IPS-20b (cell line): ENCODE results near the gene FHL2.
"Not testable (repeated sequence)": the region's sequence is repeated elsewhere in the genome, so short reads cannot be mapped to it uniquely, and the experiment has no call there.

Experiments
- H3K27ac ChIP-seq: one replicate; pipeline ENCODE4 v1.5.1; 2013; ENCODE audit warnings: low read length
- H3K27me3 ChIP-seq: 2 replicates; pipeline ENCODE4 v1.6.1; 2013; ENCODE audit warnings: mild to moderate bottlenecking, low read length, inconsistent platforms; ENCODE audit not compliant: insufficient read depth
- H3K36me3 ChIP-seq: 2 replicates; pipeline ENCODE4 v1.6.1; 2013; ENCODE audit warnings: low read depth, mild to moderate bottlenecking, inconsistent platforms, low read length, moderate library complexity; ENCODE audit not compliant: insufficient read depth
- H3K4me1 ChIP-seq: 2 replicates; pipeline ENCODE4 v1.6.1; 2013; ENCODE audit warnings: mild to moderate bottlenecking, control low read depth, inconsistent platforms, low read length, moderate library complexity; ENCODE audit not compliant: insufficient read depth
- H3K4me3 ChIP-seq: 2 replicates; pipeline ENCODE4 v1.5.1; 2013; ENCODE audit warnings: mild to moderate bottlenecking, low read length, inconsistent platforms
- H3K9ac ChIP-seq: 2 replicates; pipeline ENCODE4 v1.6.1; 2013; ENCODE audit warnings: low read depth, mild to moderate bottlenecking, inconsistent platforms, low read length, moderate library complexity
- H3K9me3 ChIP-seq: 2 replicates; pipeline ENCODE4 v1.6.1; 2013; ENCODE audit warnings: mild to moderate bottlenecking, low read depth, low read length, inconsistent platforms; ENCODE audit not compliant: insufficient read depth

FHL2 gene

DNA sequence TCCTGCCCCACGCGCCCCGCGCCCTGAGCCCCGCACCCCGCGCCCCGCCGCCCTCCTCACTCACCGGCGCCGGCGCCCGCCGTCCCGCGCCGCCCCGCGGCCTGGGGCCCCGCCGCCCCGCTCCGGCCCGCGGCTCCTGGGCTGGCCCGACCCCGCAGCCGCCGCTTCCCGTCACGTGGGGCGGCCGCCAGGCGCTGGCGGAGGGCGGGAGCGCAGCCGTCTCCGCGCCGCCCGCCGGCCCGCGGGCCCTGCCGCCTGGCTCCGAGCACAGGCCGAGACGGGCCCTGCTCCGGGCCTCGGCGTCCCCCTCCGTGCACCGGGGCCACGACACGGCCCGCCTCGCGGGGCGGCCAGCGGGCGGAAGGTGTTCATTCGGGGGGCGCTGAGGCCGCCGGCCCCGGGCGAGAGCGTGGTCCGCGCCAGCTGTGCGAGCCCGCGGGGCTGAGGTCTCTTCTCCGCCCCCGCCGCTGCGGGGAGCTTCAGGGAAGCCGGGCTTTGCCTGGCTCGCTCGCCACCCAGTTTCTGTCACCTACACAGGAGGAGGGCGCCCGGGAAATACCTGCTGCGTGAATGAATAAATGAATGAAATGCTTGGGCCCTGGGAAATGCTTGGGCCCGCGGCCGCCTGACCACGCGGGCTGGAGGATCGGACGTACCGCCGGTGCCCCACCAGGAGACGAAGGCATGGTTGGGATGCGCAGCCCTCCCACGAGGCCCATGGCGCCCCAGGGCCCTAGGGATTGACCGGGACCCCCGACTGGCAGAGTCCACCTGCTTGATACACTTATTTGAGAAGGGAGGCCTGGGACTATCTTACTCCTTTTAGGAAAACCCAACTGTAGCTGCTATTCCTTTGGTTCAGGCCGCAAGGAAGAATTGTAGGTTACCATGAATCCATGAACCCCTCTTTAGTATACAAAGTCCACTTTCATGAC is 69.0 kb downstream of the FHL2 start, which contains the start of gene TGFBRAP1:
TGFBRAP1 (minus strand) TSS at position 175 of the 935 bp plus-strand sequence. CDS start 21,434 bp downstream, outside the sequence.
- Histone ChIP-seq H3K9me3 (no peaks in the 10 kb centered on the region), H3K27me3 (peaks cover 10% of the 10 kb centered on the region), H3K36me3 (peaks cover 11% of the 10 kb centered on the region), H3K4me1 (peaks cover 9% of the 10 kb centered on the region), H3K4me3 (peak within 1 kb of the TSS; percentile 85), H3K9ac (peak within 1 kb of the TSS; percentile 82; the same call in 1 of the 2 replicates), H3K27ac (peak within 1 kb of the TSS; percentile 71)

- H3K9ac ChIP-seq: peak overlapping the region; percentile 76; the same call in 1 of the 2 replicates
- no peaks in the 10 kb centered on the region for H3K9me3 ChIP-seq
- peak overlapping the region; percentile 85 for H3K4me3 ChIP-seq
- H3K36me3 ChIP-seq: peaks cover 4% of the 10 kb centered on the region
- no peak overlapping the region for H3K27ac ChIP-seq
- H3K27me3 ChIP-seq: peaks cover 10% of the 10 kb centered on the region
- H3K4me1 ChIP-seq: peaks cover 11% of the 10 kb centered on the region
Measured at GRCh38 chr2:105329197-105329554, 69.7 kb downstream of the FHL2 start.

- Histone ChIP-seq H3K36me3 (no peaks in the 10 kb centered on the region), H3K4me1 (peaks cover 11% of the 10 kb centered on the region), H3K9me3 (no peaks in the 10 kb centered on the region), H3K27me3 (peaks cover 10% of the 10 kb centered on the region), H3K27ac (no peak overlapping the region), H3K9ac (peak overlapping the region; percentile 76; the same call in 1 of the 2 replicates), H3K4me3 (peak overlapping the region; percentile 85)
Measured at GRCh38 chr2:105328281-105329196, 70.3 kb downstream of the FHL2 start.

DNA sequence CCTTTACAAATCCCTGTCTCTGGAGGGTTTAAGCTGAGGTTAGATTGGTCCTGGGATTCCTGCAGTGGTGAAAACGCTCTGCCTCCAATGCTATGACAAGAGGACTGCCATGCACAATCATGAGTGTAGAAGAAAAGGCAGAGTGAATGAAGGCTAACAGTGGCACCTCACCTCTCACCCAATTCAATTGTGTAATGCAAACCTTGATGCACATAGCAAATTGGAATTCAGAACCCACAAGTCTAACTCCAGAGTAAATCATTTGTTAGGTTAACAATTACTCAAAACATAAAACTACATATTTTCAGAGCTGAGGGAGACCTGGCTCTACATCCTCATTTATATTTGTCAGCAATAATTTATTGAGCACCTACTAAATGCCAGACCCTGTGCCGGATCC is 71.2 kb downstream of the FHL2 start:
- no peaks in the 10 kb centered on the region for H3K9me3 ChIP-seq
- no peak overlapping the region for H3K4me3 ChIP-seq
- H3K9ac ChIP-seq: no peak overlapping the region
- H3K36me3 ChIP-seq: 0 out of 2 replicates have a peak, but pooled peaks cover under 1% of the 10 kb centered on the region
- peaks cover 10% of the 10 kb centered on the region for H3K27me3 ChIP-seq
- H3K4me1 ChIP-seq: peaks cover 11% of the 10 kb centered on the region
- H3K27ac ChIP-seq: no peak overlapping the region

DNA sequence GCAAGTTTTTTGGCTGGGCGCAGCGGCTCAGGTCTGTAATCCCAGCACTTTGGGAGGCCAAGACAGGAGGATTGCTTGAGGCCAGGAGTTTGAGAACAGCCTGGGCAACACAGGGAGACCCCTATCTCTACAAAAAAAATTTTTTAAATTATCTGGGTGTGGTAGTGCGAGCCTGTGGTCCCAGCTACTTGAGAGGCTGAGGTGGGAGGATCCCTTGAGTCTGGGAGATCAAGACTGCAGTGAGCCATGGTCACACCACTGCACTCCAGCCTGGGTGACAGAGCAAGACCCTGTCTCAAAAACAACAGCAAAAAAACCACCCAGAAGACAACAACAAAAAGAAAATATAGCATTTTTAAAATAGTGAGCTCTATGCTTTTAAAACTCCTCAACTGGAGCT is 71.6 kb downstream of the FHL2 start:
- H3K9ac ChIP-seq, H3K9me3 ChIP-seq, H3K27ac ChIP-seq, H3K4me3 ChIP-seq, H3K27me3 ChIP-seq, H3K36me3 ChIP-seq: not testable (repeated sequence)
- peaks cover 11% of the 10 kb centered on the region for H3K4me1 ChIP-seq

DNA sequence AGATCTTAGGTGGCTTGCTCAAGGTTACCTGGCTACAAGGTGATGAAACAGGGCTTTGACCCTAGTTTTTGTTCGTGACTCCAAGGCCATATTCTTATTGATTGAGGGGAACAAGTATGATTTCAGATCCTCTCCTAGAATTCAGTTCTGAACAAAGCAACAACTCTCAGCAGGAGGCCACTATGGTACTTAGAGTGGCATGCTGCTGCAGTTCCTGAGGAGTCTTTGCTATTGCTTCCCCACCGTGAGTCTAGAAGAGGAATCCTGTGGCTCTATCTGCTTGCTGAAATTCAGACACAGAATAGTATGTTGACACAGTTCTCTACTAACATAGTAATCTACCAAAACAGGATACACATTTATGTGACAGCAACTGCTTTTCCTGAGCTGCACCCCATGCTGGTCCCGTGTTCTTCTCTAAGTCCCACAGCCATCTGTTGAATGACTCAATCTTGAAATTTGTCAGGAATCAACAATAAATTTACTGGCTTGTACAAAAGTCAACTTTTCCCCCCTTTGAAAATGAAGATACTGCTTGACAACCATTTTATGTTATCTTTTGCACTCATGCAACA is 73.4 kb downstream of the FHL2 start:
- Histone ChIP-seq H3K9me3 (no peaks in the 10 kb centered on the region), H3K4me1 (peaks cover 11% of the 10 kb centered on the region), H3K36me3 (0 out of 2 replicates have a peak, but pooled peaks cover 4% of the 10 kb centered on the region), H3K27me3 (peaks cover 3% of the 10 kb centered on the region; the same call in 1 of the 2 replicates), H3K27ac (no peak overlapping the region), H3K9ac (no peak overlapping the region), H3K4me3 (no peak overlapping the region)

GRCh38 chr2:105324732-105325131 is 74.1 kb downstream of the FHL2 start:
- no peak overlapping the region for H3K27ac ChIP-seq
- 0 out of 2 replicates have a peak, but pooled peaks cover 4% of the 10 kb centered on the region for H3K36me3 ChIP-seq
- H3K9ac ChIP-seq: 0 out of 2 replicates have a peak overlapping the region, but pooled peaks have one; percentile 4
- no peaks in the 10 kb centered on the region for H3K9me3 ChIP-seq
- no peaks in the 10 kb centered on the region for H3K27me3 ChIP-seq
- H3K4me3 ChIP-seq: no peak overlapping the region
- peaks cover 11% of the 10 kb centered on the region for H3K4me1 ChIP-seq

DNA sequence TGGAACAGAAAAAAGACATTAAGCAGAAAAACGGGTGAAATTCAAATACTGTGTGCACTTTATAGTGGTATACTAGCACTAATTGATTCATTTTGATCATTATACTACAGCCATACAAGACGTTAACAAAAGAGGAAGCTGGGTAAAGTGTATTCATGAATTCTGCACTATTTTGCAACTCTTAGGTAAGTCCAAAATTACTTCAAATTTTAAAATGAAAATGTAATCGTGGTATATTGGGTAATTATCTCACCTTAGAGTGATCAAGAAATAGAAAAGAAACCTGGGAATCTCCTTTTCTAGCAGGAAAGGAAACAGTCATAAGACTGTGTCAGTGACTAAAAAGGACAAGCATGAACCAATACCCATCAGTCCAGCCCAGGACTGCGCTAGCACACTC is 74.8 kb downstream of the FHL2 start:
- Histone ChIP-seq H3K27me3 (no peaks in the 10 kb centered on the region), H3K9ac (no peak overlapping the region), H3K36me3 (0 out of 2 replicates have a peak, but pooled peaks cover 4% of the 10 kb centered on the region), H3K4me1 (peaks cover 11% of the 10 kb centered on the region), H3K4me3 (no peak overlapping the region), H3K27ac (no peak overlapping the region), H3K9me3 (no peaks in the 10 kb centered on the region)

- H3K4me1 ChIP-seq: peaks cover 11% of the 10 kb centered on the region
- no peak overlapping the region for H3K9ac ChIP-seq
- H3K36me3 ChIP-seq: 0 out of 2 replicates have a peak, but pooled peaks cover 4% of the 10 kb centered on the region
- H3K27ac ChIP-seq: no peak overlapping the region
- no peak overlapping the region for H3K4me3 ChIP-seq
- H3K9me3 ChIP-seq: no peaks in the 10 kb centered on the region
- H3K27me3 ChIP-seq: no peaks in the 10 kb centered on the region
Measured at GRCh38 chr2:105323111-105323510, 75.7 kb downstream of the FHL2 start.

- H3K9me3 ChIP-seq: no peaks in the 10 kb centered on the region
- H3K36me3 ChIP-seq: 0 out of 2 replicates have a peak, but pooled peaks cover 4% of the 10 kb centered on the region
- H3K27ac ChIP-seq: no peak overlapping the region
- no peak overlapping the region for H3K9ac ChIP-seq
- peaks cover 11% of the 10 kb centered on the region for H3K4me1 ChIP-seq
- no peak overlapping the region for H3K4me3 ChIP-seq
- H3K27me3 ChIP-seq: no peaks in the 10 kb centered on the region
Measured at GRCh38 chr2:105321875-105322646, 76.8 kb downstream of the FHL2 start.
